ENCODE data around the gene NEDD4L.

NEDD4L gene

DNA sequence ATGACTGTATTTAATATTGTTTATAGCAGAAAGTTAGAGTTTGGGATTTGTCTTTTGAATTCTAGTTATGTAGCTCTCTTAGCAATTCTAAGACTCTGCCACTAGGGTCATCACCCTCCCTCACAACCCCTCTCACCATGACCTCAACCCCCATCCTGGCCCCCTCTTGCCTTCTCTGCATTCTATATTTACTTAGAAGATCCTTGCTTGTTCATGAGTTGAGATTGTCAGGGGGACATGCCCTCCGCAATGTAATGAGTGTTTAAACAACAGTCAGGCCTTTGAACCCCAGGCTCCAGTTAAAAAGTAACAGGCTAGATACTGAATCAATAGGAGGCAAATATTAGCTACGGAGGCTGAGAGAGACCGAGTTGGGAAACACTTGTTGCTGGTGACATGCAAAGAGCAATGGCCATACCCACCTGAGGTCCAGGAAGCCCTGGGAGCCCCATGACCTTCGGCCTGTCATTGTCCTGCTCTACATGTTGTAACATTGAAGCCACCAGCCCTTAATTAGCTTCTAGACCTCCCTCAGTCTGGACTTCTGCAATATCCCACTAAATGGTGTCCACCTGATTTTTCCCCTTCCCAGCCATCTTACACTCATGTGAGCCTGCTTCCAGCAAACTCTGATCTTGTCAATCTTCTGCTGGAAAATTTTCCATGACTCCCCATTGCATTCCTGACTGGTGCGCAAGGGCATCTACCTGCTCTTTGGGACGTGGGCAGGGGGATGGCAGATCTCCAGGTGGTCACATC is 363.8 kb downstream of the NEDD4L start (continued):
- TF ChIP-seq ARNTL (CRISPR knock-in tag; IDR thresholded peaks at IDR 0.05; ENCODE audit: borderline replicate concordance, low read depth) (no peak), ZFP3 (CRISPR knock-in tag; IDR thresholded peaks at IDR 0.05) (no peak)

DNA sequence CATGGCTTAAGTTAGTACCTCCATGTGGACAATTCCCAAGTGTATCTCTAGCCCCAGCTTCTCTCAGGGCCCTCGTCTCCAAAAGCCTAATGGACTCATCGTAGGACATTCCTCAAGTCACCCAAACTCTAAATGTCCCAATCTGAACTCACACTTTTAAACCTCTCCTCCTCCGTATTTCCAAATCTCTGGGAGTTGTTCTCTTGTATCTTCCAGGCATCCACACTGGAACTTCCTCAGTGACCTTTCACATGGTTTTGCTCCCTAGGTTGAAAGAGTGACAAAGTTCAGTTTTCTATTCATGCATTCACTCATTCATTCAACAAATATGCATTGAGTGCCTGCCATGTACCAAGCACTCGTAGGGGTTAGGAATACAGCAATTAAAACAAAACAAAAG is 364.6 kb downstream of the NEDD4L start:
- TF ChIP-seq PPARA (CRISPR knock-in tag; IDR thresholded peaks at IDR 0.05; ENCODE audit: borderline replicate concordance) (no peak), GLIS3 (CRISPR knock-in tag; IDR thresholded peaks at IDR 0.05) (no peak), TCF4 (CRISPR knock-in tag; IDR thresholded peaks at IDR 0.05; ENCODE audit: borderline replicate concordance) (no peak), ZNF70 (CRISPR knock-in tag; IDR thresholded peaks at IDR 0.05) (no peak), ZNF8 (CRISPR knock-in tag; IDR thresholded peaks at IDR 0.05) (no peak), OSR1 (CRISPR knock-in tag; IDR thresholded peaks at IDR 0.05) (no peak), TSHZ2 (CRISPR knock-in tag; IDR thresholded peaks at IDR 0.05) (no peak), ARNTL (CRISPR knock-in tag; IDR thresholded peaks at IDR 0.05; ENCODE audit: borderline replicate concordance, low read depth) (no peak), ZFP30 (CRISPR knock-in tag; IDR thresholded peaks at IDR 0.05) (no peak), CREB5 (CRISPR knock-in tag; IDR thresholded peaks at IDR 0.05; ENCODE audit: low read depth) (no peak), TOX (CRISPR knock-in tag; IDR thresholded peaks at IDR 0.05; ENCODE audit: borderline replicate concordance) (no peak), ZNF565 (CRISPR knock-in tag; conservative IDR thresholded peaks at IDR 0.05; ENCODE audit: low read depth) (no peak), CSDC2 (CRISPR knock-in tag; IDR thresholded peaks at IDR 0.05) (no peak), ZFP3 (CRISPR knock-in tag; IDR thresholded peaks at IDR 0.05) (no peak), ISL1 (CRISPR knock-in tag; IDR thresholded peaks at IDR 0.05) (no peak), ESRRG (CRISPR knock-in tag; IDR thresholded peaks at IDR 0.05) (no peak)
- TF ChIP-seq, protein P1, sequence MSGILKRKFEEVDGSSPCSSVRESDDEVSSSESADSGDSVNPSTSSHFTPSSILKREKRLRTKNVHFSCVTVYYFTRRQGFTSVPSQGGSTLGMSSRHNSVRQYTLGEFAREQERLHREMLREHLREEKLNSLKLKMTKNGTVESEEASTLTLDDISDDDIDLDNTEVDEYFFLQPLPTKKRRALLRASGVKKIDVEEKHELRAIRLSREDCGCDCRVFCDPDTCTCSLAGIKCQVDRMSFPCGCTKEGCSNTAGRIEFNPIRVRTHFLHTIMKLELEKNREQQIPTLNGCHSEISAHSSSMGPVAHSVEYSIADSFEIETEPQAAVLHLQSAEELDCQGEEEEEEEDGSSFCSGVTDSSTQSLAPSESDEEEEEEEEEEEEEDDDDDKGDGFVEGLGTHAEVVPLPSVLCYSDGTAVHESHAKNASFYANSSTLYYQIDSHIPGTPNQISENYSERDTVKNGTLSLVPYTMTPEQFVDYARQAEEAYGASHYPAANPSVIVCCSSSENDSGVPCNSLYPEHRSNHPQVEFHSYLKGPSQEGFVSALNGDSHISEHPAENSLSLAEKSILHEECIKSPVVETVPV (CRISPR knock-in tag; IDR thresholded peaks at IDR 0.05): no peak
- no peak for ATAC-seq

DNA sequence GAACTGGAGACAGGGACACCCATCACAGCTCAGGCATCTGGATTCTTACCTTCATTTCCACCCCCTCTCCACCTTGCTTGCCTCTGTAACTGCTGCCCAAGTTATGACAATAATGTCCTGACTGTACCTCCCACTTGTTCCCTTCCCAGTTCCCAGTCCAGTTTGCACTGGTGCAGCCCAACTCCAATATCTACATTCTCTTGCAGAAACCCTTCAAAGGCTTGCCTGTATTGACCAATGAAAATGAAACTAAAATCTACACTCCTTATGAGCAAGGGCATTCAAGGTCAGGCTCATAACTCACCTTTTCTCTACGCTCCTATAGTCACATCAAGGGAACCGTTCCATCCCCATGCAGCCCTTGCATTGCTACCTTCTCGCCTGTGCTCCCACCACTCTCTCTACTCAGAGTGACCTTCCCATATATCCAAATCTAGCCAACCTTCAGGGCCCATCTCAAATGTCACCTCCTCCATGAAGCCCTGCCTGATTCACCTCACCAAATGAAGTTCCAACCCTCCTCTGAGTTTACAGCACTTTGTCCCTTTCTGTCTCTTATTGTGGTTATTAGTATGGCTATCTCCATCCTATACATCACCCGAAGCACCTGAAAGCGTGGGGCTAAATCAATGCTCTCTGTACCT is 365.9 kb downstream of the NEDD4L start:
- TF ChIP-seq OSR1 (CRISPR knock-in tag; IDR thresholded peaks at IDR 0.05): no peak
- no peak for TF ChIP-seq ZNF565 (CRISPR knock-in tag; conservative IDR thresholded peaks at IDR 0.05; ENCODE audit: low read depth)
- no peak for TF ChIP-seq ZC3H10 (CRISPR knock-in tag; IDR thresholded peaks at IDR 0.05)
- no peak for TF ChIP-seq CREB5 (CRISPR knock-in tag; IDR thresholded peaks at IDR 0.05; ENCODE audit: low read depth)
- no peak for TF ChIP-seq ESRRG (CRISPR knock-in tag; IDR thresholded peaks at IDR 0.05)
- no peak for TF ChIP-seq SNAI2 (CRISPR knock-in tag; IDR thresholded peaks at IDR 0.05)
- no peak for TF ChIP-seq POU6F1 (CRISPR knock-in tag; IDR thresholded peaks at IDR 0.05; ENCODE audit: borderline replicate concordance, low read depth)
- no peak for TF ChIP-seq ZNF70 (CRISPR knock-in tag; IDR thresholded peaks at IDR 0.05)
- no peak for TF ChIP-seq CSDC2 (CRISPR knock-in tag; IDR thresholded peaks at IDR 0.05)
- no peak for TF ChIP-seq RARB (CRISPR knock-in tag; IDR thresholded peaks at IDR 0.05)
- TF ChIP-seq BACH2 (CRISPR knock-in tag; IDR thresholded peaks at IDR 0.05; ENCODE audit: borderline replicate concordance): no peak
- TF ChIP-seq TSHZ2 (CRISPR knock-in tag; IDR thresholded peaks at IDR 0.05): no peak
- no peak for TF ChIP-seq ZFP30 (CRISPR knock-in tag; IDR thresholded peaks at IDR 0.05)
- no peak for TF ChIP-seq ZNF8 (CRISPR knock-in tag; IDR thresholded peaks at IDR 0.05)
- no peak for ATAC-seq
